ENCODE measurements around the gene C9orf43.

C9orf43 gene

DNA sequence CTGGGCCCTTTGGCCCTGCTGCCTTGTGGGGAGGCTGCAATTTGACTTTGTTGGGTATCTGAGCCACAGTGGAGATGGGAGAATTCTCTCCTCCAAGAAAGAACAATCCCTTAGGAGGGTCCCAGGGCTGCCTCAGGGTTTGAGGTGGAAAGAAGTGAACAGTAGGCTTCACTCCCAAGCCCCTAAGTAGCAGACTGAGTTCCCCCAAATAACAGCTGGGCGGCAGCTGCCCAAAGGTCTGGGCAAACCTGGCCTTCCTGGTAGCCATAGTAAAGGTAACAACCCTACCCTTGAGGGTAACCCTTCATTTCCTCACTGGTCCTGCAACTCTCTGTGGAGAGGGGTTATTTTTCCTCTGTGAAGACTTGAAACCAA, 53.7 kb downstream of the C9orf43 start:
- TF ChIP-seq, protein P1, sequence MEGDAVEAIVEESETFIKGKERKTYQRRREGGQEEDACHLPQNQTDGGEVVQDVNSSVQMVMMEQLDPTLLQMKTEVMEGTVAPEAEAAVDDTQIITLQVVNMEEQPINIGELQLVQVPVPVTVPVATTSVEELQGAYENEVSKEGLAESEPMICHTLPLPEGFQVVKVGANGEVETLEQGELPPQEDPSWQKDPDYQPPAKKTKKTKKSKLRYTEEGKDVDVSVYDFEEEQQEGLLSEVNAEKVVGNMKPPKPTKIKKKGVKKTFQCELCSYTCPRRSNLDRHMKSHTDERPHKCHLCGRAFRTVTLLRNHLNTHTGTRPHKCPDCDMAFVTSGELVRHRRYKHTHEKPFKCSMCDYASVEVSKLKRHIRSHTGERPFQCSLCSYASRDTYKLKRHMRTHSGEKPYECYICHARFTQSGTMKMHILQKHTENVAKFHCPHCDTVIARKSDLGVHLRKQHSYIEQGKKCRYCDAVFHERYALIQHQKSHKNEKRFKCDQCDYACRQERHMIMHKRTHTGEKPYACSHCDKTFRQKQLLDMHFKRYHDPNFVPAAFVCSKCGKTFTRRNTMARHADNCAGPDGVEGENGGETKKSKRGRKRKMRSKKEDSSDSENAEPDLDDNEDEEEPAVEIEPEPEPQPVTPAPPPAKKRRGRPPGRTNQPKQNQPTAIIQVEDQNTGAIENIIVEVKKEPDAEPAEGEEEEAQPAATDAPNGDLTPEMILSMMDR (IDR thresholded peaks at IDR 0.05; ENCODE audit: low read depth, low read length) = no peak
- no peak for DNase-seq (ENCODE audit: low read depth, low spot score)
- in situ Hi-C loops (cut with HindIII; ENCODE audit: low sequenced_read_pairs) = no loop called here

DNA sequence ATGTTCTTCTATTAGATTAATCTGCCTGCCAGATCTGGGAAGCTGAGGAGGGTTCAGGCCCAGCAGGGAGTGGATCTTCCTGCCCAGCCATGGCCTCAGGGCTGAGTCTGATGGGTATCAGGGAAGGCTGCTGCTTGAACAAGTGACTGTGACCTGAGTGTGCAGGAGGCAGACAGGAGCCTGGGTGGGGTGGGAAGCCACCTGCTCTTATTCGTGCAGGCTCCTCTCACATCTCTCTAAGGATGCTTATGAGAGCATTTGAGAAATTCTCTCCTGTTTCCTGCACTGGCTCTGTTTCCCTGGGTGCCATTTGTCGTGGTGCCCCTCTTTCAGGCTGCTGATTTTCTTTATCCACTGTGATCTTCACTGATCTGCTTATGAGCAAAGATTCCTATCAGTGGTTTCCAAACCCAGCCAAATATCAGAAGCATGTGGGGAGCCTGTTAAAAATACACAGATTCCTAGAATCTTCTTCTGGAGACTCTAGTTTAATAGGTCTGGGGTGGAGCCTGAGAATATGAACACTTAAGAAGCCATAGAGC, 55.1 kb downstream of the C9orf43 start:
- TF ChIP-seq, protein P1 (IDR thresholded peaks at IDR 0.05; ENCODE audit: low read depth, low read length) = no peak
- in situ Hi-C loops (cut with HindIII; ENCODE audit: low sequenced_read_pairs) = no loop called here
- no peak overlapping the region for H3K4me3 ChIP-seq (ENCODE audit: low read depth, low read length)
- DNase-seq (ENCODE audit: low read depth, low spot score) = no peak

More for the DNA sequence above, 53.7 kb downstream of the C9orf43 start:
- H3K4me3 ChIP-seq (ENCODE audit: low read depth, low read length) = peak overlapping the region; percentile 44

DNA sequence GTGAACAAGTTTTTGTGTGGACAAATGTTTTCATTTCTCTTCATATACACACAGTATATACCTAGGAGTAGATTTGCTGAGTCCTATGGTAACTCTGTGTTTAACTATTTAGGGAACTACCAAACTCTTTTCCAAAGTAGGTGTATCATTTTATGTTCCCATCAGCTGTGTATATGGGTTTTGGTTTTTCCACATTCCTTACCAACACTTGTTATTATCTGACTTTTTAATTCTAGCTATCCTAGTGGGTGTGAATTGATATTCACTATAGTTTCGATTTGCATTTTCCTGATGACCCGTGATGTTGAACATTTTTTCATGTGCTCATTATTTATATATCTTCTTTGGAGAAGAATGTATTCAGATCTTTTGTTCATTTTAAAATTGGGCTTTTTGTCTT, 56.6 kb downstream of the C9orf43 start:
- no peak overlapping the region for H3K4me3 ChIP-seq (ENCODE audit: low read depth, low read length)
- TF ChIP-seq, protein P1 (IDR thresholded peaks at IDR 0.05; ENCODE audit: low read depth, low read length) = no peak
- DNase-seq (ENCODE audit: low read depth, low spot score) = no peak
- in situ Hi-C loops (cut with HindIII; ENCODE audit: low sequenced_read_pairs) = no loop called here

DNA sequence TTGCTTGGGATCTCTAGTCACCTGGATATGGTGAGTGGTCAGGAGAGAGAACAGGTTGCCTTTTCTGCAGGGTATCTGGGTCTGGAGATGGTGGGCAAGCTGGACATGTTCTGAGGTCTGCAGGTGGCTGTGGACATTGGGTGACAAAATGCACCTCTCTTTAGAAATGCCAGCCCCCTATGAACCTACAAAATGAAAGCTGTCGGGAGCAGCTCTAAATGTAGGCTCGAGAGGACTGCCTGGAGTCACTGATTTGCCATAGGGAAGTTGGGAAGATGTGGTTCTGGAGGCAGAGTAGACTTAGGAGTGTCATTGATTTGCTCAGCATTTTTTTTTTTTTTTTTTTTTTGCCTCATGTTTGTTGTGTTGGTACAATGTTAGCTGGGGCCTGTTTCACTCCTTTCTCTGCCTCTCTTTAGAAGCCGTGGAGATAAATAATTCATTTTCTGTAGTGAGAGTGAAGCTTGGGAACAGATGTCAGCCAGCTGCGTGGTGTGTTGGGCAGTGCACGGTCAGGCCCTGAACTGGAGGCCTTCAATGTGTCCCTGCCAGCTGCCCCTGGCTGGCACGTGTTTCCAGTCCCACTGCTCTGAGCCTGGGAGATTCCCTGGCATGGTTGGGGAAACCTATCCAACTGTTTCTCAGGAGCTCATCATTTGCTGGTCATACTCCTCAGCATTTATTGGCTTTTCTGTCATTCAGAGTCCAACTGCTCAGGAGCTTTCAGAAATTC, 58.3 kb downstream of the C9orf43 start:
- in situ Hi-C loops (cut with HindIII; ENCODE audit: low sequenced_read_pairs) = no loop called here
- no peak for DNase-seq (ENCODE audit: low read depth, low spot score)
- no peak overlapping the region for H3K4me3 ChIP-seq (ENCODE audit: low read depth, low read length)
- TF ChIP-seq, protein P1 (IDR thresholded peaks at IDR 0.05; ENCODE audit: low read depth, low read length) = no peak

DNA sequence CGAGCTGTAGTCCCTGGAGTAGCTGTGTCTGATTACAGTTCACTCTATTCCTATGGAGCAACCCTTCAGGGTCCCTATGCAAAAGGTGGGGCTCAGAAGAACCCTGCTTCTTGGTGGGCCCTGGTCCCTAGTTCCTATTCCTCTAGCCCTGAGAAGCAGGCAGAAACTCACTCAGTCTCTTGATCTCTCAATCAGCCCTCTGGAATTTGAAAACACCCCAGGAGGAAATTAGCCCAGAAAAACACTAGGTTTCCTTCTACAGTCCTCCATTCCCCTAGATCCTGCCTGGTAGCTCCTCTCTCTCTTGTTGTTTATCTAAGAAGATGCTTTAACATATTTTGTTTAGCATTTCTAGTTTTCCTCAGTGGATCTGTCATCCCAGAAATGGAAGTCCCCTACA, 60.6 kb downstream of the C9orf43 start:
- TF ChIP-seq, protein P1 (IDR thresholded peaks at IDR 0.05; ENCODE audit: low read depth, low read length) = no peak
- DNase-seq (ENCODE audit: low read depth, low spot score) = no peak
- H3K4me3 ChIP-seq (ENCODE audit: low read depth, low read length) = no peak overlapping the region
- in situ Hi-C loops (cut with HindIII; ENCODE audit: low sequenced_read_pairs) = no loop called here

DNA sequence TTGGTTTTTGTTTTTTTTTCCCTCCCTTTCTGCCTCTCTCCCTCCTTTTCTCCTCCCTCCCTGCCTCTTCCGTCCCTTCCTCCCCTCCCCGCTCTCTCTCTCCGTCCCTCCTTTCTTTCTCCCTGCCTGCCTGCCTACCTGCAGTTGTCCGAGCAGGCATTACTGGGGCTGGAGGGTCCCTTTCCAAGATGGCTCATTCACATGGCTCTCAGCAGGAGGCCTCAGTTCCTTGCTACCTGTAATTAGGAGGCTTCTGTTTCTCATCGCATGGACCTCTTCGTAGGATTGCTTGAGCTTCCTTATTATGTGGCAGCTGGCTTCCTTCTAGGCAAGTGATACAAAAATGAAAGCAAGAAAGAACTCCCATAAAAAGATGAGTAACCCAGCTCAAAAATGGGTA, 61.0 kb downstream of the C9orf43 start:
- H3K4me3 ChIP-seq (ENCODE audit: low read depth, low read length) = no peak overlapping the region
- no peak for DNase-seq (ENCODE audit: low read depth, low spot score)
- in situ Hi-C loops (cut with HindIII; ENCODE audit: low sequenced_read_pairs) = no loop called here
- TF ChIP-seq, protein P1 (IDR thresholded peaks at IDR 0.05; ENCODE audit: low read depth, low read length) = no peak

Data from astrocyte of the spinal cord (primary cell).